ENCODE results near the gene GP1BB. TPM values are rescaled to one million over a fixed set of nuclear protein-coding genes. Genes with fewer than 3 reads are reported as not detected.

GP1BB gene
- total and polyA plus RNA-seq, 10 of the 15 experiments (the other 5 are each of a cell fraction or from before 2014, with no cell fraction given) = 0.05 to 0.28 (median 0.28) TPM; not detected in 7

- H3K4me1 ChIP-seq (ENCODE audit: control insufficient read depth, insufficient read depth, low read length) = no peaks in the 10 kb centered on the region
- FAIRE-seq (no peak), DNase-seq (ENCODE audit: low read depth, low spot score) (no peak), ATAC-seq (no peak)
- ChIA-PET CTCF (interaction anchor here (1.4 kb wide), 1 partner anchor 8 kb away, joined by 3 read pairs; no protein-coding TSS in a partner anchor), SMC1A (ENCODE audit: uncharacterized antibody, unreplicated experiment) (no interaction called here), POLR2A (interaction anchor here (0.6 kb wide), 1 partner anchor 60 kb away, joined by 4 read pairs; no protein-coding TSS in a partner anchor), RAD21 (ENCODE audit: unreplicated experiment) (no interaction called here)
- no peak overlapping the region for H3K27ac ChIP-seq (ENCODE audit: control insufficient read depth, insufficient read depth)
- BruUV-seq (replicated peaks) = no TSS peak
- no peak overlapping the region for H3K4me2 ChIP-seq (ENCODE audit: control insufficient read depth, insufficient read depth)
- no peak overlapping the region for H3K9ac ChIP-seq (ENCODE audit: control insufficient read depth, insufficient read depth, low read length)
- in situ Hi-C loops (cut with MboI) = no loop called here
- no peaks in the 10 kb centered on the region for H3K9me3 ChIP-seq (replicated peaks; ENCODE audit: control insufficient read depth, insufficient read depth, low read length)
- intact Hi-C loops (cut with micrococcal nuclease; ENCODE audit: unreplicated experiment) = no loop called here
- H2AFZ ChIP-seq (ENCODE audit: control insufficient read depth, low read depth, low read length) = no peak overlapping the region
- H3K79me2 ChIP-seq (ENCODE audit: control insufficient read depth, insufficient read depth, low read length) = no peaks in the 10 kb centered on the region
- no peaks in the 10 kb centered on the region; the same call in 1 of the 2 replicates for H4K20me1 ChIP-seq (ENCODE audit: control insufficient read depth, insufficient read depth)
- H3K4me3 ChIP-seq = no peak overlapping the region
- H3K27me3 ChIP-seq (replicated peaks in 1 of 2; ENCODE audit: control insufficient read depth in 2 of 2, insufficient read depth in 2 of 2, low read length in 1 of 2) = no peaks in the 10 kb centered on the region
- 27% methylated on average over 16 of the region's 17 CpGs for WGBS (ENCODE audit: insufficient coverage, insufficient replicate concordance, low lambda C conversion rate, missing lambda C conversion rate)
- H3K36me3 ChIP-seq (ENCODE audit: control insufficient read depth in 2 of 2, insufficient read depth in 2 of 2, low read length in 1 of 2) = no peaks in the 10 kb centered on the region
- TF ChIP-seq TCF3 (IDR thresholded peaks at IDR 0.05; ENCODE audit: borderline replicate concordance, insufficient read depth, low read depth, low read length) (no peak), E2F8 (IDR thresholded peaks at IDR 0.05; ENCODE audit: low read depth, partially characterized antibody) (no peak), KAT2A (conservative IDR thresholded peaks at IDR 0.05; ENCODE audit: control insufficient read depth, low read depth, low read length) (no peak), BCL3 (IDR thresholded peaks at IDR 0.05; ENCODE audit: borderline replicate concordance, insufficient read depth, low read depth, low read length, poor library complexity, severe bottlenecking) (no peak), EP300 (IDR thresholded peaks at IDR 0.05; ENCODE audit: borderline replicate concordance in 1 of 2, control insufficient read depth in 1 of 2, low read depth in 2 of 2, low read length in 2 of 2) (no peak), SRF (IDR thresholded peaks at IDR 0.05; ENCODE audit: low read depth in 2 of 2, low read length in 2 of 2) (no peak), CBX3 (IDR thresholded peaks at IDR 0.05; ENCODE audit: borderline replicate concordance, low read depth) (no peak), ZBTB40 (IDR thresholded peaks at IDR 0.05; ENCODE audit: borderline replicate concordance) (no peak)
These were observed 14.7 kb downstream of the GP1BB start for GRCh38 chr22:19737846-19738663.
